SU-DHL-6 (cell line): ENCODE results near the gene BRD9.
"Not testable (repeated sequence)": the region's sequence is repeated elsewhere in the genome, so short reads cannot be mapped to it uniquely, and the experiment has no call there.

ENCODE experiments used
- H2AFZ ChIP-seq: fragments of 200-600 bp; sonication (generic); 2 replicates; pipeline ENCODE4 v1.6.1; 2014; ENCODE audit warnings: low read depth, mild to moderate bottlenecking, moderate library complexity, mixed read lengths, antibody characterized with exemption, low read length; ENCODE audit not compliant: severe bottlenecking
- H3F3A ChIP-seq: fragments of 200-600 bp; shearing (Covaris generic); 2 replicates; pipeline ENCODE4 v1.6.0; 2016; ENCODE audit warnings: antibody characterized with exemption, mild to moderate bottlenecking; ENCODE audit not compliant: insufficient read depth
- H3K27ac ChIP-seq: fragments of 200-600 bp; sonication (generic); 2 replicates; pipeline ENCODE4 v1.5.1; 2016; ENCODE audit warnings: low read depth, mild to moderate bottlenecking, low read length, moderate library complexity, mixed read lengths
- H3K27me3 ChIP-seq: fragments of 200-600 bp; sonication (generic), shearing (Covaris generic); 2 replicates; pipeline ENCODE4 v1.6.0; 2014; ENCODE audit warnings: mild to moderate bottlenecking, low read length
- H3K36me3 ChIP-seq: fragments of 200-600 bp; sonication (generic); 2 replicates; pipeline ENCODE4 v1.6.1; 2014; ENCODE audit warnings: mild to moderate bottlenecking, low read length, mixed read lengths
- H3K4me2 ChIP-seq: fragments of 300-600, 200-600 bp; shearing (Covaris generic), sonication (generic); 2 replicates; pipeline ENCODE4 v1.6.0; 2014; ENCODE audit warnings: low read length, low read depth, mild to moderate bottlenecking; ENCODE audit not compliant: poor library complexity, severe bottlenecking
- H3K4me3 ChIP-seq: fragments of 200-600 bp; sonication (generic); 2 replicates; pipeline ENCODE4 v1.5.1; 2014; ENCODE audit warnings: antibody characterized with exemption, low read length, mild to moderate bottlenecking, mixed read lengths; ENCODE audit not compliant: insufficient read depth, poor library complexity, severe bottlenecking
- H3K79me2 ChIP-seq: fragments of 200-600 bp; sonication (generic); 2 replicates; pipeline ENCODE4 v1.6.1; 2014; ENCODE audit warnings: mild to moderate bottlenecking, low read length, moderate library complexity; ENCODE audit not compliant: insufficient read depth
- H3K9ac ChIP-seq: fragments of 200-600 bp; sonication (generic); 2 replicates; pipeline ENCODE4 v1.7.0; 2014; ENCODE audit warnings: mild to moderate bottlenecking, low read length
- H3K9me2 ChIP-seq: fragments of 200-600 bp; sonication (generic); replicated peaks from 2 replicates; pipeline ENCODE4 v1.6.1; 2014; ENCODE audit warnings: low read length; ENCODE audit not compliant: insufficient read depth
- H3K9me3 ChIP-seq: fragments of 200-600 bp; sonication (generic); 2 replicates; pipeline ENCODE4 v1.6.1; 2014; ENCODE audit warnings: low read length, mixed read lengths; ENCODE audit not compliant: insufficient read depth
- H4K20me1 ChIP-seq: fragments of 200-600 bp; sonication (generic); 2 replicates; pipeline ENCODE4 v1.6.1; 2014; ENCODE audit warnings: low read depth, mild to moderate bottlenecking, antibody characterized with exemption, low read length, moderate library complexity, mixed read lengths

The BRD9 gene

DNA sequence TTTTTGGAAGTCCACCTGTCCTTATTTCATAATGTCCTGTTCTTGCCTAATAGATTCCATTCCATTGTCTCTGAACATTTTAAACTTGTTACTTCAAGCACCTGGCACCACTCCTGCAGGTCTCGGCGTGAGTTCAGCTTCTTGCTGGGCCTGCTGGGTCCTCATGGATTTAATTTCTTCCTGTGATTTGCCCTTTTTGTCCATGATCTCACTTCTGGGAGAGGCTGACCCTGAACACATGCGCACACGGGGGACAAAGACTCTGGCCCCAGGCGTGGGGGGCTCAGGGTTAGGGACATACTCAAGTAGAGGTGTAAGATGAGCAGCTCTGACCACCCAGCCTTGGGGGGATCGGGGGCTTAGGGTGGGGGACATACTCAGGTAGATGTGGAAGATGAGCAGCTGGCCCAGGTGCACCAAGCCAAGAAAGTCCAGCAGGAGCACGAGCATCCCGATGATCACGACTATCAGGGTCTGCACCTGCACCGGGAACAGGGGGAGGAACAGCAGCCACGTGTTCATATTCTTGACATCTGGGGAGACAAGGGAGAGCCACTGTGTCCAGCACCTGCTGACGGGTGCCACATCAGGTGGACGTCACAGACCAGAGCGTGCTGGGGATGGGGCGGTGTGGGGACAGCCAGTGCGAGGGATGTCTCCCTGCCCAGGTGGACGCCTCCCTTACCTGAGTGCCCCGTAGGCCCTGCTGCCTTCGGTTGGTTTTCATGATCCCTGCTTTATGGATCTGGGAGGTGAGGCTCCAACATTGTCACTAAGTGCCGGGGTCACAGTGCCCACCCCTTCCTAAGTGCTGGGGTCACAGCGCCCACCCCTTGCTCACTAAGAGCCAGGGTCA, 52.3 kb downstream of the BRD9 start:
- H3K9ac ChIP-seq, H3K4me2 ChIP-seq, H3K9me3 ChIP-seq, H2AFZ ChIP-seq, H4K20me1 ChIP-seq, H3K9me2 ChIP-seq, H3K36me3 ChIP-seq, H3K27ac ChIP-seq, H3F3A ChIP-seq, H3K27me3 ChIP-seq, H3K79me2 ChIP-seq, H3K4me3 ChIP-seq: not testable (repeated sequence)

DNA sequence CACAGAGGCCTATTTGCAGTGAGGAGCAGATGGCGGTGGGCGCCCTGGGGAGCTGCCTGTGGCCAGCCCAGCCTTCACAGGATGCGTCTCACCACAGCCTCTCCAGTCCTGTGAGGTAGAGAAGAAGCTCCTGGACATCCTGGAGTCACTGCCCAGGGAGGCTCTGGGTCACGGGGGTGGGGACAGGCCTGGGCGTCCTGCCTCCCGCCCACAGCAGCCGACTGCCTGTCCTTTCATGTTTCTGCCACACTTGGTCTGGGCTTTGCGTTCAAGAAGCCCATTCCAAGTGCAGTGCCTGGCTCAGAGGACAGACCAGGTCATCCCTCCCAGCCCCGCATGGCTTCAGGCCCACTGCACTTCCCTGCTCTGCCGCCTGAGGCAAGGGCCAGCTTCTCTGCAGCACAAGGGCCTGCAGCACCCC, 54.2 kb downstream of the BRD9 start:
- not testable (repeated sequence) for H3K79me2 ChIP-seq, H3K4me2 ChIP-seq, H3K9me2 ChIP-seq, H3K27ac ChIP-seq, H3K27me3 ChIP-seq, H3K9me3 ChIP-seq, H3F3A ChIP-seq, H3K4me3 ChIP-seq, H3K9ac ChIP-seq, H2AFZ ChIP-seq, H4K20me1 ChIP-seq, H3K36me3 ChIP-seq

DNA sequence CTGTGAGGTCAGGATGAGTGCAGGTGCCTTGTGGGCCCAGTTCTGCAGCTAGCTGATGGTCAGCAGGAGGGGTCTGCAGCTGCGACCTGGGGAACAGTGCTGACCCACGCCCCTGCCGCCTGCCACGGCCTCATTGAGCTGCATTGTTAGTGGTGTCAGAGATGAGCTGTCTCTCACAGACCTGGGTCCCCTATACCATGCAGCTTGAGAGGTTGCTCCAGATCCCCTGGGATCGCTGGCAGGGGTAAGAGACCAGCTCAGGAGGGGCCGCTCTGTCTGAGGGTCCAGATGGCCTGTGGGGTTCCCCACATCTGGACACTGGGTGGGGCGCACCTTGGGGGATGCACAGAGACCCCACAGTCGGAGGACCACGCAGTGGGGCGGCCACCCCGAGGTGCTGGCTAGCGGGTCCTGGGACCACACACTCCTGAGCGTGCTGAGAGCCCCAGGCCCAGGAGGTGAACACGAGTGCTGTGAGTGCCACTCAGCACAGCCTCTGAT, 54.9 kb downstream of the BRD9 start:
- H3K27me3 ChIP-seq, H3K9me3 ChIP-seq, H3K27ac ChIP-seq, H3K9me2 ChIP-seq, H3K4me2 ChIP-seq, H2AFZ ChIP-seq, H3F3A ChIP-seq, H3K9ac ChIP-seq, H3K79me2 ChIP-seq, H3K36me3 ChIP-seq, H3K4me3 ChIP-seq, H4K20me1 ChIP-seq: not testable (repeated sequence)

DNA sequence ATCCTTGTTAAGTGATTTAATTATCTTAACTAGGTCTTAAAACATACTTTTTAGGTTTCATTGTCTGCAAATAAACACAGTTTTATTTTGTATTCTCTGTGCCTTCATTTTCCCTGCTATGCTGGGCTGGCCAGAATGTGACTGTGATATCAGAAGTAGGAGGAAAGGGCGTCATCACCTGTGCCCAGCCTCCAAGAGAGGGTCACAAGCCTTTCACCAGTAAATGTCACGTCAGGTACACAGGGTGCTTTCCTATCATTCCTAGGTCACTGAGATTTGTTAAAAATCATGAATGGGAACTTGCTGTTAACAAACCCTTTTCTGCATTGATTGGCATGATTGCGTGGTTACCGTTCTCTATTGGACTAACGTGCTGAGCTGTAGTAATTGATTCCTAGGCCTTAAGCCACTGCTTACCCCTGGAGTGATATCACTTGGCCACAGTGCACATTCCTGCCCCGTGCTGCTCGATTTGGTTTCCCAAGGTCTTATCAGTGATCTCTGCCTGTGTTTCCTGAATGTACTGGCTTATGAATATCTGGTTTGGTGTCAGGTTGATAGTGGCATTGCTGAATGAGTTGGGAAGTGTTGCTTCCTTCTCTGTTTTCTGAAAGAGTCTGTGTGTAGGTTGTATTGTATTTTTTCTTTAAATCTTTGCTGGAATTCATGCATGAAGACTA, 56.5 kb downstream of the BRD9 start:
- not testable (repeated sequence) for H3K79me2 ChIP-seq, H2AFZ ChIP-seq, H4K20me1 ChIP-seq, H3K4me2 ChIP-seq, H3K36me3 ChIP-seq, H3K4me3 ChIP-seq, H3K27me3 ChIP-seq, H3K9ac ChIP-seq, H3K27ac ChIP-seq, H3K9me2 ChIP-seq, H3K9me3 ChIP-seq, H3F3A ChIP-seq

DNA sequence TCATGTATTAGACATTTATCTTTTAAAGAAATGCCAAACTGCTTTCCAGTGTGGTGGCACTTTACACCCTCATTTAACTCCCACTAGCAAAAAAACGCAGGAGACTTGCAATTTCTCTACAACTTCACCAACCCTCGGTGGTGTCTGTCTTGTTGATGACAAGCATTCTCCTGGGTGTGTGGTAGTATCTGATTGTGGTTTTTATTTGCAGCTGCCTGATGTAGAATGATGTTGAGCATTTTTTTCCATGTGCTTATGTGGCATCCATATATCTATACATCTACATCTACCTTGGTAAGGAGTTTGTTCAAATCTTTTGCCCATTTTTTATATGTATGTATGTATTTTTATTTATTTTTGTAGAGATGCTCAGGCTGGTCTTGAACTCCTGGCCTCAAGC, 58.6 kb downstream of the BRD9 start:
- not testable (repeated sequence) for H3K4me3 ChIP-seq, H3K79me2 ChIP-seq, H3K4me2 ChIP-seq, H3K9me2 ChIP-seq, H4K20me1 ChIP-seq, H3K27ac ChIP-seq, H3F3A ChIP-seq, H3K36me3 ChIP-seq, H3K27me3 ChIP-seq, H2AFZ ChIP-seq, H3K9me3 ChIP-seq, H3K9ac ChIP-seq

DNA sequence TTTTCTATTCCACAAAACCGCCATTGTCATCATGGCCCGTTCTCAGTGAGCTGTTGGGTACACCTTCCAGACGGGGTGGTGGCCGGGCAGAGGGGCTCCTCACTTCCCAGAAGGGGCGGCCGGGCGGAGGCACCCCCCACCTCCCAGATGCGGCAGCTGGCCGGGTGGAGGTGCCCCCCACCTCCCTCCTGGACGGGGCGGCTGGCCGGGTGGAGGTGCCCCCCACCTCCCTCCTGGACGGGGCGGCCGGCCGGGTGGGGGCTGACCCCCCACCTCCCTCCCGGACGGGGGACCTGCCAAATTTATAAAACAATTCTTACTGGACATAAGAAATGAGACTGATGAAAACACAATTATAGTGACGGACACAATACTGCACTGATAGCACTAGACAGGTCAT, 64.4 kb downstream of the BRD9 start:
- not testable (repeated sequence) for H3K9ac ChIP-seq, H3K4me2 ChIP-seq, H3K27me3 ChIP-seq, H3K36me3 ChIP-seq, H3F3A ChIP-seq, H2AFZ ChIP-seq, H3K9me3 ChIP-seq, H4K20me1 ChIP-seq, H3K4me3 ChIP-seq, H3K9me2 ChIP-seq, H3K27ac ChIP-seq, H3K79me2 ChIP-seq

DNA sequence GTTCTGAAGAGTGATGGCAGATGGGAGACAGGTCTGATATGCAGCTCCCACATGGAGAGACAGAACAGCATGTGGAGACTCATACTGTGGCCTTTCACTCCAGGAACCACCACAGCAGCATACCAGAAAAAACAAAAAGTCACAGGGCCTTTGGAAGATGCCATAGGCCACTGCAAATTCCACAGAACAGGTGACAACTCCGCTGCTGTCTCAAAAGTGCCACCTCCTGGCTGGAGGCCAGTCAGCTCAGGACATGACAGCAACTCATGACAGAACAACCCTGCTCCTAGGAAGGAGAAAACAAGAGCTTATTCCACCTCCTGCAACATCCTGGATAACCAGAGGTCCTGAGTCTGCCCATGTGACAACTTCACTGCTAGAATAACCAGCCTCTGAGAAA, 67.1 kb downstream of the BRD9 start:
- H4K20me1 ChIP-seq, H3K36me3 ChIP-seq, H3K9me3 ChIP-seq, H3K79me2 ChIP-seq, H2AFZ ChIP-seq, H3K9me2 ChIP-seq, H3F3A ChIP-seq, H3K27me3 ChIP-seq, H3K4me3 ChIP-seq, H3K9ac ChIP-seq, H3K27ac ChIP-seq, H3K4me2 ChIP-seq: not testable (repeated sequence)
